Uterus (tissue), 2 donors: ENCODE results near the gene KCNN2.

Experiments used
- CTCF ChIP-seq, 4 experiments: fragments of 200-600 bp in 2 of 4; fragments of 450-650 bp in 2 of 4; sonication (generic) in 2 of 4; IDR thresholded peaks; one replicate each; pipeline ENCODE4 v1.5.1; 2016 to 2019; ENCODE audit warnings: antibody characterized with exemption in 4 of 4, mild to moderate bottlenecking in 2 of 4, moderate library complexity in 1 of 4
- POLR2A ChIP-seq, 2 donors: fragments of 450-650 bp; IDR thresholded peaks; one replicate each; pipeline ENCODE4 v1.6.1; 2016; ENCODE audit warnings: antibody characterized with exemption in 2 of 2, mild to moderate bottlenecking in 1 of 2, moderate library complexity in 1 of 2

GRCh38 chr5:114369680-114370417, 8.0 kb downstream of the KCNN2 start:
- TF ChIP-seq CTCF (IDR thresholded peaks at IDR 0.05) = no peak
- TF ChIP-seq POLR2A (IDR thresholded peaks at IDR 0.05) = no peak
